ENCODE data around the gene METTL21A. TPM values are rescaled to one million over a fixed set of nuclear protein-coding genes. Genes with fewer than 3 reads are reported as not detected.

METTL21A gene
- total and polyA plus RNA-seq, 9 of the 15 experiments (the other 6 are each of a cell fraction or from before 2014, with no cell fraction given), result 9.1 to 46.5 (median 37.4) TPM

GRCh38 chr2:207567671-207568070, 57.5 kb downstream of the METTL21A start:
- CTCF ChIA-PET (ENCODE audit: low intra/inter-chr PET ratio), result no interaction called here
- ATAC-seq (no peak), FAIRE-seq (no peak), DNase-seq (ENCODE audit: extremely low read depth in 1 of 4, low spot score in 3 of 4) (no peak)
- H3K9me1 ChIP-seq (ENCODE audit: control insufficient read depth, insufficient read depth, low read length), result no peaks in the 10 kb centered on the region
- BruUV-seq (replicated peaks), result no TSS peak
- no peaks in the 10 kb centered on the region; a peak in 1 of 5 replicates for H3K4me1 ChIP-seq (replicated peaks in 1 of 2; ENCODE audit: control insufficient read depth in 2 of 2, insufficient read depth in 2 of 2, low read length in 2 of 2)
- in situ Hi-C loops (cut with MboI) (no loop called here), intact Hi-C loops (cut with micrococcal nuclease) (no loop called here)
- H3K79me2 ChIP-seq (ENCODE audit: control insufficient read depth, insufficient read depth, low read length), result no peaks in the 10 kb centered on the region
- H3K27me3 ChIP-seq (ENCODE audit: control insufficient read depth in 2 of 2, insufficient read depth in 2 of 2, low read length in 2 of 2), result no peaks in the 10 kb centered on the region
- no peak overlapping the region for H3K4me2 ChIP-seq (ENCODE audit: insufficient read depth, low read length)
- POLR2A ChIA-PET, result no interaction called here
- no peak overlapping the region for H3K4me3 ChIP-seq
- H3K36me3 ChIP-seq (ENCODE audit: control insufficient read depth, insufficient read depth, low read length), result peaks cover 64% of the 10 kb centered on the region
- H3K9me3 ChIP-seq (replicated peaks; ENCODE audit: control insufficient read depth, insufficient read depth, low read depth, low read length), result no peaks in the 10 kb centered on the region
- no peaks in the 10 kb centered on the region for H4K20me1 ChIP-seq (replicated peaks; ENCODE audit: control insufficient read depth, insufficient read depth, low read length)
- no peak for TF ChIP-seq ZFP36 (IDR thresholded peaks at IDR 0.05; ENCODE audit: low read depth, low read length, partially characterized antibody)
- no peak for TF ChIP-seq NBN (IDR thresholded peaks at IDR 0.05; ENCODE audit: low read depth)
- no peak for TF ChIP-seq NR0B1 (IDR thresholded peaks at IDR 0.05; ENCODE audit: partially characterized antibody)
- TF ChIP-seq NR2C1 (IDR thresholded peaks at IDR 0.05), result no peak
- TF ChIP-seq NR2C1 (tag; IDR thresholded peaks at IDR 0.05), result no peak
- no peak for TF ChIP-seq SP1 (CRISPR knock-in tag; IDR thresholded peaks at IDR 0.05)
- TF ChIP-seq ZNF282 (CRISPR knock-in tag; IDR thresholded peaks at IDR 0.05), result no peak
- TF ChIP-seq MCM7 (IDR thresholded peaks at IDR 0.05), result no peak
- no peak for TF ChIP-seq HNRNPL (IDR thresholded peaks at IDR 0.05; ENCODE audit: low read depth, low read length)
- no peak for TF ChIP-seq RBM34 (IDR thresholded peaks at IDR 0.05; ENCODE audit: borderline replicate concordance, insufficient read depth, low read length)
- no peak for TF ChIP-seq CLOCK (CRISPR knock-in tag; IDR thresholded peaks at IDR 0.05; ENCODE audit: borderline replicate concordance)
- no peak for TF ChIP-seq PTRF (tag; IDR thresholded peaks at IDR 0.05)
- H3K27ac ChIP-seq (ENCODE audit: extremely low read depth, low read depth, low read length), result no peak overlapping the region
- no peak overlapping the region for H3K9ac ChIP-seq (ENCODE audit: insufficient read depth in 1 of 2, low read depth in 2 of 2, low read length in 2 of 2)
- H2AFZ ChIP-seq (ENCODE audit: low read depth, low read length), result no peak overlapping the region

Measured in K562 (cell line).